Immature natural killer cell (primary cell): Measurements from ENCODE around the gene SOX1. TPM values are rescaled to one million over a fixed set of nuclear protein-coding genes. Genes with fewer than 3 reads are reported as not detected.
A peak's percentile ranks its signal among the peaks of the same experiment; 100 is the strongest.

Source experiments
- DNase-seq, 3 donors: peaks; one replicate each; pipeline ENCODE4 v3.0.0; 2022; ENCODE audit warnings: mixed read lengths in 1 of 3
- H3K27ac Mint-ChIP-seq, 6 donors: one replicate each; pipeline ENCODE4 v1.8.0; 2020; ENCODE audit warnings: mixed read lengths in 6 of 6, mild to moderate bottlenecking in 5 of 6, inconsistent platforms in 4 of 6, moderate library complexity in 3 of 6
- H3K27me3 Mint-ChIP-seq, 3 donors: one replicate each; pipeline ENCODE4 v1.8.0; 2020 to 2021; ENCODE audit warnings: low read depth in 3 of 3, mild to moderate bottlenecking in 3 of 3, mixed read lengths in 3 of 3, moderate library complexity in 3 of 3, inconsistent platforms in 1 of 3
- H3K36me3 Mint-ChIP-seq, 3 donors: one replicate each; pipeline ENCODE4 v1.8.0; 2020; ENCODE audit warnings: mixed read lengths in 3 of 3, inconsistent platforms in 2 of 3, mild to moderate bottlenecking in 2 of 3
- H3K4me1 Mint-ChIP-seq, 2 donors: one replicate each; pipeline ENCODE4 v1.8.0; 2020; ENCODE audit warnings: inconsistent platforms in 2 of 2, mild to moderate bottlenecking in 2 of 2, mixed read lengths in 2 of 2, moderate library complexity in 1 of 2
- H3K4me3 Mint-ChIP-seq, 5 donors: one replicate each; pipeline ENCODE4 v1.8.0; 2020; ENCODE audit warnings: mild to moderate bottlenecking in 5 of 5, mixed read lengths in 5 of 5, inconsistent platforms in 3 of 5, moderate library complexity in 3 of 5
- H3K9me3 Mint-ChIP-seq, 6 donors: one replicate each; pipeline ENCODE4 v1.8.0; 2020; ENCODE audit warnings: mild to moderate bottlenecking in 6 of 6, mixed read lengths in 6 of 6, inconsistent platforms in 4 of 6, moderate library complexity in 3 of 6
- polyA plus RNA-seq, 3 donors: library from polyadenylated mRNA; unstranded; fragments of 300-500 nt; fragmentation: Illumina TruSeq; gene quantifications; one replicate each; pipeline ENCODE4 v1.2.3, GENCODE V29; 2021

SOX1 gene
- polyA plus RNA-seq, 3 donors from 2014 or later = not detected

- Mint-ChIP-seq H3K27me3 (peaks cover 39 to 69% (median 56%) of the 10 kb centered on the region in 3 donors), H3K9me3 (peaks cover 12 to 56% (median 31%) of the 10 kb centered on the region in 6 donors), H3K27ac (peak overlapping the region in 1 of 6 donors; percentile 73), H3K4me1 (peaks cover 16 to 21% of the 10 kb centered on the region in 2 donors), H3K36me3 (peaks cover 0 to 17% (median 7%) of the 10 kb centered on the region in 3 donors), H3K4me3 (peak overlapping the region in 1 of 5 donors; percentile 74)
- no peak for DNase-seq
Measured at GRCh38 chr13:112069845-112070251, 2.9 kb downstream of the SOX1 start.

GRCh38 chr13:112071102-112071722, 4.3 kb downstream of the SOX1 start:
- Mint-ChIP-seq H3K9me3 (peaks cover 12 to 48% (median 27%) of the 10 kb centered on the region in 6 donors), H3K4me3 (peak overlapping the region in 1 of 5 donors; percentile 74)

GRCh38 chr13:112071723-112072533, 5.0 kb downstream of the SOX1 start:
- H3K36me3 Mint-ChIP-seq = peaks cover 0 to 17% (median 7%) of the 10 kb centered on the region in 3 donors
- peaks cover 43 to 60% (median 46%) of the 10 kb centered on the region in 3 donors for H3K27me3 Mint-ChIP-seq
- peaks cover 8 to 9% of the 10 kb centered on the region in 2 donors for H3K4me1 Mint-ChIP-seq
- H3K27ac Mint-ChIP-seq = peak overlapping the region in 1 of 6 donors; percentile 50
- peak overlapping the region in 2 of 5 donors; percentile 8 to 23 for H3K4me3 Mint-ChIP-seq
- no peak for DNase-seq
- peaks cover 12 to 48% (median 27%) of the 10 kb centered on the region in 6 donors for H3K9me3 Mint-ChIP-seq

More at GRCh38 chr13:112071102-112071722, 4.3 kb downstream of the SOX1 start:
- Mint-ChIP-seq H3K27ac (peak overlapping the region in 1 of 6 donors; percentile 73), H3K36me3 (peaks cover 0 to 17% (median 7%) of the 10 kb centered on the region in 3 donors), H3K4me1 (peaks cover 9 to 10% of the 10 kb centered on the region in 2 donors), H3K27me3 (peaks cover 45 to 60% (median 46%) of the 10 kb centered on the region in 3 donors)
- no peak for DNase-seq

- no peak for DNase-seq
- Mint-ChIP-seq H3K27ac (no peak overlapping the region), H3K4me3 (no peak overlapping the region), H3K27me3 (peaks cover 43 to 57% (median 46%) of the 10 kb centered on the region in 3 donors), H3K9me3 (peaks cover 12 to 48% (median 27%) of the 10 kb centered on the region in 6 donors), H3K36me3 (peaks cover 0 to 17% (median 7%) of the 10 kb centered on the region in 3 donors), H3K4me1 (peaks cover 8 to 9% of the 10 kb centered on the region in 2 donors)
Measured at GRCh38 chr13:112072534-112073244, 5.7 kb downstream of the SOX1 start.

GRCh38 chr13:112073245-112074138, 6.5 kb downstream of the SOX1 start:
- peaks cover 0 to 17% (median 7%) of the 10 kb centered on the region in 3 donors for H3K36me3 Mint-ChIP-seq
- no peak for DNase-seq
- peaks cover 12 to 48% (median 27%) of the 10 kb centered on the region in 6 donors for H3K9me3 Mint-ChIP-seq
- H3K4me1 Mint-ChIP-seq = peaks cover 8 to 9% of the 10 kb centered on the region in 2 donors
- H3K27ac Mint-ChIP-seq = no peak overlapping the region
- peak overlapping the region in 1 of 5 donors; percentile 4 for H3K4me3 Mint-ChIP-seq
- H3K27me3 Mint-ChIP-seq = peaks cover 46 to 57% (median 49%) of the 10 kb centered on the region in 3 donors

GRCh38 chr13:112074139-112074865, 7.4 kb downstream of the SOX1 start:
- Mint-ChIP-seq H3K9me3 (peaks cover 12 to 42% (median 21%) of the 10 kb centered on the region in 6 donors), H3K4me3 (peak overlapping the region in 1 of 5 donors; percentile 4), H3K27ac (no peak overlapping the region), H3K4me1 (peaks cover 3% of the 10 kb centered on the region in 2 donors), H3K27me3 (peaks cover 41 to 51% (median 44%) of the 10 kb centered on the region in 3 donors), H3K36me3 (peaks cover 0 to 13% (median 4%) of the 10 kb centered on the region in 3 donors)
- DNase-seq = no peak

- Mint-ChIP-seq H3K36me3 (no peaks in the 10 kb centered on the region), H3K4me3 (no peak overlapping the region), H3K27ac (no peak overlapping the region), H3K27me3 (peaks cover 19 to 25% (median 24%) of the 10 kb centered on the region in 3 donors), H3K4me1 (no peaks in the 10 kb centered on the region), H3K9me3 (peaks cover 0 to 15% (median 4%) of the 10 kb centered on the region in 6 donors)
- no peak for DNase-seq
Measured at GRCh38 chr13:112077729-112078128, 10.8 kb downstream of the SOX1 start.

- Mint-ChIP-seq H3K4me1 (no peaks in the 10 kb centered on the region), H3K27ac (no peak overlapping the region), H3K36me3 (no peaks in the 10 kb centered on the region), H3K9me3 (peaks cover 0 to 18% (median 5%) of the 10 kb centered on the region in 6 donors), H3K27me3 (peaks cover 19 to 26% (median 24%) of the 10 kb centered on the region in 3 donors), H3K4me3 (no peak overlapping the region)
- no peak for DNase-seq
Measured at GRCh38 chr13:112078216-112078615, 11.3 kb downstream of the SOX1 start.

GRCh38 chr13:112078879-112079531, 12.1 kb downstream of the SOX1 start:
- peaks cover under 1 to 22% (median 9%) of the 10 kb centered on the region in 6 donors for H3K9me3 Mint-ChIP-seq
- no peaks in the 10 kb centered on the region for H3K4me1 Mint-ChIP-seq
- H3K27ac Mint-ChIP-seq = no peak overlapping the region
- H3K4me3 Mint-ChIP-seq = no peak overlapping the region
- DNase-seq = no peak
- no peaks in the 10 kb centered on the region for H3K36me3 Mint-ChIP-seq
- H3K27me3 Mint-ChIP-seq = peaks cover 17 to 23% (median 18%) of the 10 kb centered on the region in 3 donors

GRCh38 chr13:112079696-112080095, 12.7 kb downstream of the SOX1 start:
- peaks cover 13 to 19% (median 16%) of the 10 kb centered on the region in 3 donors for H3K27me3 Mint-ChIP-seq

GRCh38 chr13:112083971-112084370, 17.0 kb downstream of the SOX1 start:
- Mint-ChIP-seq H3K36me3 (peaks cover 0 to 6% (median 0%) of the 10 kb centered on the region in 3 donors), H3K27ac (no peak overlapping the region), H3K4me3 (no peak overlapping the region), H3K4me1 (no peaks in the 10 kb centered on the region), H3K9me3 (peaks cover 3 to 32% (median 13%) of the 10 kb centered on the region in 6 donors), H3K27me3 (peaks cover 2 to 11% (median 4%) of the 10 kb centered on the region in 3 donors)
- DNase-seq = no peak

More at GRCh38 chr13:112079696-112080095, 12.7 kb downstream of the SOX1 start:
- no peaks in the 10 kb centered on the region for H3K4me1 Mint-ChIP-seq
- H3K27ac Mint-ChIP-seq = no peak overlapping the region
- DNase-seq = no peak
- no peaks in the 10 kb centered on the region for H3K36me3 Mint-ChIP-seq
- H3K9me3 Mint-ChIP-seq = peaks cover 3 to 21% (median 12%) of the 10 kb centered on the region in 6 donors
- no peak overlapping the region for H3K4me3 Mint-ChIP-seq
